ENCODE data around the gene VIPR1. TPM values are rescaled to one million over a fixed set of nuclear protein-coding genes. Genes with fewer than 3 reads are reported as not detected.

Gene VIPR1
- total RNA-seq, 1 experiment from 2014 or later, result 0.41 TPM

GRCh38 chr3:42493126-42493797 lies 9.2 kb upstream of the VIPR1 start:
- intact Hi-C loops (cut with micrococcal nuclease; ENCODE audit: unreplicated experiment) (no loop called here), in situ Hi-C loops (cut with HindIII; ENCODE audit: low pct_unique_long_range_greater_than_20kb, low sequenced_read_pairs) (no loop called here)
- DNase-seq (ENCODE audit: low read depth, low spot score), result no peak
- no peak overlapping the region for H3K27ac ChIP-seq (ENCODE audit: low read length)
- ChIA-PET CTCF (no interaction called here), POLR2A (no interaction called here)
- TF ChIP-seq POLR2AphosphoS5 (IDR thresholded peaks at IDR 0.05; ENCODE audit: low read depth, low read length), result no peak
- BruUV-seq (replicated peaks), result no TSS peak
- H3K27me3 ChIP-seq (ENCODE audit: control insufficient read depth, insufficient read depth, low read length), result no peaks in the 10 kb centered on the region
- H3K4me1 ChIP-seq (ENCODE audit: control insufficient read depth, insufficient read depth, low read length), result no peaks in the 10 kb centered on the region
- no peak overlapping the region for H3K4me3 ChIP-seq (ENCODE audit: low read depth in 2 of 2, low read length in 2 of 2)
- H3K36me3 ChIP-seq (ENCODE audit: control insufficient read depth, insufficient read depth, low read length), result no peaks in the 10 kb centered on the region
- no peaks in the 10 kb centered on the region for H3K9me3 ChIP-seq (ENCODE audit: control insufficient read depth, insufficient read depth, low read depth, low read length)
- no peak for ATAC-seq

- Histone ChIP-seq H3K27ac (ENCODE audit: low read length) (no peak overlapping the region), H3K9me3 (ENCODE audit: control insufficient read depth, insufficient read depth, low read depth, low read length) (no peaks in the 10 kb centered on the region), H3K4me3 (ENCODE audit: low read depth in 2 of 2, low read length in 2 of 2) (no peak overlapping the region), H3K4me1 (ENCODE audit: control insufficient read depth, insufficient read depth, low read length) (no peaks in the 10 kb centered on the region), H3K27me3 (ENCODE audit: control insufficient read depth, insufficient read depth, low read length) (no peaks in the 10 kb centered on the region), H3K36me3 (ENCODE audit: control insufficient read depth, insufficient read depth, low read length) (no peaks in the 10 kb centered on the region)
- CTCF ChIA-PET, result interaction anchor here (1.2 kb wide), 1 partner anchor 51 kb away, joined by 4 read pairs; no protein-coding TSS in a partner anchor
- DNase-seq (ENCODE audit: low read depth, low spot score) (no peak), ATAC-seq (no peak)
- BruUV-seq (replicated peaks), result no TSS peak
- no peak for TF ChIP-seq TCF7L2 (IDR thresholded peaks at IDR 0.05; ENCODE audit: low read depth, low read length)
- TF ChIP-seq CTCF (IDR thresholded peaks at IDR 0.05), result no peak
- TF ChIP-seq SIN3A (IDR thresholded peaks at IDR 0.05; ENCODE audit: borderline replicate concordance, insufficient read depth, low read depth, low read length), result no peak
- TF ChIP-seq REST (IDR thresholded peaks at IDR 0.05; ENCODE audit: insufficient read depth in 1 of 2, low read depth in 2 of 2, low read length in 1 of 2), result no peak
- no peak for TF ChIP-seq POLR2AphosphoS5 (IDR thresholded peaks at IDR 0.05; ENCODE audit: low read depth, low read length)
- in situ Hi-C loops (cut with HindIII; ENCODE audit: low pct_unique_long_range_greater_than_20kb, low sequenced_read_pairs) (no loop called here), intact Hi-C loops (cut with micrococcal nuclease; ENCODE audit: unreplicated experiment) (no loop called here)
- POLR2A ChIA-PET, result no interaction called here
Observed at GRCh38 chr3:42493798-42494151, 8.7 kb upstream of the VIPR1 start.

- ChIA-PET CTCF (no interaction called here), POLR2A (no interaction called here)
- Histone ChIP-seq H3K9me3 (ENCODE audit: control insufficient read depth, insufficient read depth, low read depth, low read length) (no peaks in the 10 kb centered on the region), H3K4me3 (ENCODE audit: low read depth in 2 of 2, low read length in 2 of 2) (no peak overlapping the region), H3K27me3 (ENCODE audit: control insufficient read depth, insufficient read depth, low read length) (no peaks in the 10 kb centered on the region), H3K4me1 (ENCODE audit: control insufficient read depth, insufficient read depth, low read length) (no peaks in the 10 kb centered on the region), H3K36me3 (ENCODE audit: control insufficient read depth, insufficient read depth, low read length) (no peaks in the 10 kb centered on the region), H3K27ac (ENCODE audit: low read length) (no peak overlapping the region)
- DNase-seq (ENCODE audit: low read depth, low spot score) (no peak), ATAC-seq (no peak)
- no TSS peak for BruUV-seq (replicated peaks)
- intact Hi-C loops (cut with micrococcal nuclease; ENCODE audit: unreplicated experiment) (no loop called here), in situ Hi-C loops (cut with HindIII; ENCODE audit: low pct_unique_long_range_greater_than_20kb, low sequenced_read_pairs) (no loop called here)
- no peak for TF ChIP-seq TCF7L2 (IDR thresholded peaks at IDR 0.05; ENCODE audit: low read depth, low read length)
- TF ChIP-seq SIN3A (IDR thresholded peaks at IDR 0.05; ENCODE audit: borderline replicate concordance, insufficient read depth, low read depth, low read length), result no peak
- TF ChIP-seq CTCF (IDR thresholded peaks at IDR 0.05), result no peak
- TF ChIP-seq REST (IDR thresholded peaks at IDR 0.05; ENCODE audit: insufficient read depth in 1 of 2, low read depth in 2 of 2, low read length in 1 of 2), result no peak
- no peak for TF ChIP-seq POLR2AphosphoS5 (IDR thresholded peaks at IDR 0.05; ENCODE audit: low read depth, low read length)
Observed at GRCh38 chr3:42495393-42495792, 7.0 kb upstream of the VIPR1 start.

Data from Panc1 (cell line).